Measurements from ENCODE around the gene RFLNA. TPM values are rescaled to one million over a fixed set of nuclear protein-coding genes. Genes with fewer than 3 reads are reported as not detected.

RFLNA gene
- total RNA-seq, 2 experiments from 2014 or later: not detected

DNA sequence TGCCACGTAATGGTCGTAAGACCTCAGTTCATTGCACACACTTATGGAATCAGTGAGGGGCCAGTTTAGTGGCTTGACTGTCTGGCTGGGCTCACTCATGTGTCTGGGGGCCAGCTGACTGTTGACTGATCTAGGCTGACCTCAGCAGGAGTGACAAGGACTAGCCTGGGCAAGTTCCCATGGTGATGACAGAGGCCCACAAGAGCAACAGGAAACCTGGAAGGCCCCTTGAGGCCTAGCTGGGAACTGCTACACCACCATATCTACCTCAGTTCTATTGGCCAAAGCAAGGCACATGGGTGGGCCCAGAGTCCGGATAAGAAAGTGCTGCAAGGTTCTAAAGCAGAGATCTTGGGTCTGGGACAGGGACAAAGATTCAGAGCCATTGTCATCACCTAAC, 21.3 kb upstream of the RFLNA start:
- ChIA-PET CTCF (no interaction called here), POLR2A (no interaction called here)
- H3K36me3 Mint-ChIP-seq (ENCODE audit: low read depth): no peaks in the 10 kb centered on the region

GRCh38 chr12:124276337-124276736, 18.6 kb upstream of the RFLNA start:
- ChIA-PET CTCF (no interaction called here), POLR2A (no interaction called here)
- DNase-seq: no peak
- H3K27me3 Mint-ChIP-seq: peaks cover 9% of the 10 kb centered on the region
- no peaks in the 10 kb centered on the region for H3K36me3 Mint-ChIP-seq (ENCODE audit: low read depth)
- H3K4me3 Mint-ChIP-seq: no peak overlapping the region
- H3K9me3 Mint-ChIP-seq: no peaks in the 10 kb centered on the region
- H3K4me1 Mint-ChIP-seq: peaks cover 5% of the 10 kb centered on the region
- H3K27ac Mint-ChIP-seq: no peak overlapping the region

More for the DNA sequence above, 21.3 kb upstream of the RFLNA start:
- Mint-ChIP-seq H3K4me3 (no peak overlapping the region), H3K4me1 (peaks cover 4% of the 10 kb centered on the region), H3K27ac (no peak overlapping the region), H3K9me3 (no peaks in the 10 kb centered on the region), H3K27me3 (peaks cover under 1% of the 10 kb centered on the region)
- DNase-seq: peak; percentile 19

DNA sequence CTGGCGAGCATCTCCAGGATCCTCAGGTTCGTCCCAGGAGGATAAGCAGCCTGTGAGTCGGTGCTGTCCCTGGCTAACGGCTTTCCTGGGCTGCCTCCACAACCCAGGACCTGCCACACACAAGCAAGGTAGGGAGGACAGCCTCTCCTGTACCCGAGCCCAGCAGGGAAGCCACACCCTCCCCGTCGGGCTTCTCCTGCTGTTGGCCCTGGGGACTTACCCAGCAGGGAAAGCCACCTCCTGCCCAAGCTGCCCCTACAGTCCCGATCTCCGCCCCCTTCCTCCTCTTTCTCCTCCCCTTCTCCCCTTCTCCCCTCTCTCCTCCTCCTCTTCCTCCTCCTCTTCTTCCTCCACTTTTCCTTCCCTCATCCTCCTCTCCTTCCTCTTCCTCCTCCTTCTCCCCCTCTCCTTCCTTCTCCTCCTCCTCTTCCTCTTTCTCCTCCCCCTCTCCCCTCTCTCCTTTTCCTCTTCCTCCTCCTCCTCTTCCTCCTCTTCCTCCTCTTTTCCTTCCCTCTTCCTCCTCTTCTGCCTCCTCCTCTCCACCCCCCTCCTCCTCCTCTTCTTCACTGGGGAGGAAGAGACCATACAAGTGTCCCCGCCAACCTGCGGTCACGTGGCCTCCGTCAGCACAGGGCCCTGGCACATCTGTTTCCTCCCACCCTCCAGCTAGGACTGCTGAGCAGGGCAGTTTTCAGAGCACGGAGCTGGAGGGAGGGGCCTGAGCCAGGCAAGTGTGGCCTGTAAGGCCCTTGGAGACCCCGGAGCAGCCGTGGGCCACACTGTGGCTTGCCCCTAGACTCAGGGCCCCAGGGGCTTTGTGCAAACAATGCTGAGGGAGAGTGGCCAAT, 17.3 kb upstream of the RFLNA start:
- Mint-ChIP-seq H3K9me3 (no peaks in the 10 kb centered on the region), H3K4me1 (peaks cover 5% of the 10 kb centered on the region), H3K27ac (no peak overlapping the region), H3K27me3 (peaks cover 13% of the 10 kb centered on the region), H3K4me3 (no peak overlapping the region), H3K36me3 (ENCODE audit: low read depth) (no peaks in the 10 kb centered on the region)
- POLR2A ChIA-PET: no interaction called here
- CTCF ChIA-PET: no interaction called here
- DNase-seq: no peak

GRCh38 chr12:124278389-124279101, 16.3 kb upstream of the RFLNA start:
- ChIA-PET CTCF (no interaction called here), POLR2A (no interaction called here)
- Mint-ChIP-seq H3K4me1 (peaks cover 4% of the 10 kb centered on the region), H3K36me3 (ENCODE audit: low read depth) (no peaks in the 10 kb centered on the region), H3K27me3 (peaks cover 17% of the 10 kb centered on the region), H3K4me3 (no peak overlapping the region), H3K9me3 (no peaks in the 10 kb centered on the region), H3K27ac (no peak overlapping the region)
- no peak for DNase-seq

- H3K36me3 Mint-ChIP-seq (ENCODE audit: low read depth): no peaks in the 10 kb centered on the region
- peaks cover 1% of the 10 kb centered on the region for H3K4me1 Mint-ChIP-seq
- CTCF ChIA-PET: no interaction called here
- H3K4me3 Mint-ChIP-seq: no peak overlapping the region
- H3K27ac Mint-ChIP-seq: no peak overlapping the region
- POLR2A ChIA-PET: no interaction called here
- DNase-seq: no peak
- peaks cover 20% of the 10 kb centered on the region for H3K27me3 Mint-ChIP-seq
- H3K9me3 Mint-ChIP-seq: no peaks in the 10 kb centered on the region
Observed at GRCh38 chr12:124279315-124279714, 15.6 kb upstream of the RFLNA start.

DNA sequence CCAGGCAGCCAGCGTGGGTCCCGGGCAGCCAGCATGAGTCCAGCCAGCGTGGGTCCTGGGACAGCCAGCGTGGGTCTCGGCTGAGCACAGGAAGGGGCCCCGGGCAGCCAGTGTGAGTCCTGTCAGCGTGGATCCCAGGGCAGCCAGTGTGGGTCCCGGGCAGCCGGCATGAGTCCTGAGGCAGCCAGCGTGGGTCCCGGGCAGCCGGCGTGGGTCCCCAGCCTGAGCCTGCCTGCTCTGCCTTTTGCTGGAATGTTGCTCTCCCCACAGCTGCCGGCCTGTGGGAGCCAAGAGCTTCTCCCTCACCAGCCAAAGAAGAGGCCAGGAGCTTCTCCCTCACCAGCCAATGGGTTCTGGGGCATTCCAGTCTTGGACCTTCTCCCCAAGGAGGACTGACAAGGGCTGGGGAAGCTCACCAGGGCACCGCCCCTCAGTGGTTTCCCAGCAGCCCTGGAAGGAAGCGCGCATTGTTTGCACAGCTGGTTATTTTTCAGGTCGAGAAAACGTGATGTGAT, 15.0 kb upstream of the RFLNA start:
- no peaks in the 10 kb centered on the region for H3K9me3 Mint-ChIP-seq
- no peak overlapping the region for H3K27ac Mint-ChIP-seq
- H3K4me1 Mint-ChIP-seq: peaks cover 1% of the 10 kb centered on the region
- no peak overlapping the region for H3K4me3 Mint-ChIP-seq
- DNase-seq: no peak
- H3K36me3 Mint-ChIP-seq (ENCODE audit: low read depth): no peaks in the 10 kb centered on the region
- ChIA-PET POLR2A (no interaction called here), CTCF (no interaction called here)
- H3K27me3 Mint-ChIP-seq: peaks cover 26% of the 10 kb centered on the region

DNA sequence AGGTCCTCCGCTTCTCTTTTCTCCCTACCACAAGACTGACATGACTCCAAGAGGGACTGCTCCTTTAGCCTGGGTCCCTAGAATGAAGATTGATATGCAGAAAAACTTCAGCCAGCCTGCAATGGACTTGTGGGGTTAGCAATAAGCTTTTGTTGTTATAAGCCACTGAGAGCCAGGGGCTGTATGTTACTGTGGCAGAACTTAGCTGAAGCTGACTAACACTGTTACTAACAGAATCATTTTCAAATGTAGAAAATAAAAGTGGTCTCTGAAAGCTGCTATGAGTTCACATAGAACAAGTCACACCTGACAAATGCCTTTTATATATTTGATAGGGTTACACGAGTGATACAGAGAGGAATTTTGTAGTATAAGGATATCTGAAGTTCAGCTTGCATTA, 13.6 kb upstream of the RFLNA start:
- Mint-ChIP-seq H3K9me3 (no peaks in the 10 kb centered on the region), H3K4me3 (no peak overlapping the region)
- CTCF ChIA-PET: no interaction called here

GRCh38 chr12:124282287-124282686, 12.6 kb upstream of the RFLNA start:
- Mint-ChIP-seq H3K27me3 (peaks cover 26% of the 10 kb centered on the region), H3K4me3 (no peak overlapping the region), H3K36me3 (ENCODE audit: low read depth) (no peaks in the 10 kb centered on the region), H3K27ac (no peak overlapping the region), H3K4me1 (peaks cover 1% of the 10 kb centered on the region), H3K9me3 (no peaks in the 10 kb centered on the region)
- DNase-seq: no peak
- ChIA-PET POLR2A (no interaction called here), CTCF (no interaction called here)

More for the DNA sequence above, 13.6 kb upstream of the RFLNA start:
- peaks cover 26% of the 10 kb centered on the region for H3K27me3 Mint-ChIP-seq
- POLR2A ChIA-PET: no interaction called here
- peaks cover 1% of the 10 kb centered on the region for H3K4me1 Mint-ChIP-seq
- H3K36me3 Mint-ChIP-seq (ENCODE audit: low read depth): no peaks in the 10 kb centered on the region
- H3K27ac Mint-ChIP-seq: no peak overlapping the region
- no peak for DNase-seq

DNA sequence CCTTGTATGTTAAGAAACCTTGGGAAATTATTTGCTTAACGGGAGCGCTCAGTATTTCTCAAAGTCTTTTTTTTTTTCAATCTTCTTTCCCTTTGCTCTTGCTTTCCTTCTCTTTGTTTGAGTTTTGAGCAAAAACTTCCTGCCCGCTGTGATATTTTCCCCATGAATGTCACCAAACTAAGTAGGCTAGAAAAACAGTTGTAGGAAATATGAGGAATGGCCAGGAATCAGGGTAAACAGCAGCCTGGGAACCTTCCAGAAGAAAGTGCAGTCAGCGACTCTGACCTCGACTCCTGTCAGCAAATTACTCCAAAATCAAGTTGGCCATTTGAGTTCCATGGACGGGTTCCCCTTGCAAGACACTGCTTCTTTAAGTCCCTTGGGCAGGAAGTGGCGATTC, 11.6 kb upstream of the RFLNA start:
- Mint-ChIP-seq H3K27ac (no peak overlapping the region), H3K4me1 (peaks cover 1% of the 10 kb centered on the region), H3K4me3 (no peak overlapping the region), H3K27me3 (peaks cover 26% of the 10 kb centered on the region), H3K9me3 (no peaks in the 10 kb centered on the region), H3K36me3 (ENCODE audit: low read depth) (no peaks in the 10 kb centered on the region)
- ChIA-PET POLR2A (no interaction called here), CTCF (no interaction called here)
- no peak for DNase-seq

DNA sequence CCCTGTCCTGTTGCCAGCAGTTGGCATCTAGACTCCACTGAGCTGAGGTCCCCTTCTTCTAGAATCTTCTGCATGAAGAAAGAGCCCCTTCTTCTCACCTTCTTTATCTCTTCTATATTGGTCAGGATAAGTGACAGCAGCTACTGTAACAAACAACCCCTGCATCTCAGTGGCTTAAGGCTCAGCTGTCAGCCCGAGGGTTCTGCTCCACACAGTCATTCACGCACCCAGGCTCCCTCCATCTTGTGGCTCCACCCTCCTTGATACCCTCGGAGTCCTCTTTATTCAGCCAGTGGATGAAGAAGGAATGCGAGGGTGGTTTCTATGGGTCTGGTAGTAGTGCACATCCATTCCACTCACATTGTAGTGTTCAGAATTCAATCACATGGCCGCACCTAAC, 10.5 kb upstream of the RFLNA start:
- no peak overlapping the region for H3K4me3 Mint-ChIP-seq
- peaks cover 20% of the 10 kb centered on the region for H3K27me3 Mint-ChIP-seq
- H3K9me3 Mint-ChIP-seq: no peaks in the 10 kb centered on the region
- DNase-seq: no peak
- ChIA-PET POLR2A (no interaction called here), CTCF (no interaction called here)
- no peak overlapping the region for H3K27ac Mint-ChIP-seq
- no peaks in the 10 kb centered on the region for H3K36me3 Mint-ChIP-seq (ENCODE audit: low read depth)
- no peaks in the 10 kb centered on the region for H3K4me1 Mint-ChIP-seq

DNA sequence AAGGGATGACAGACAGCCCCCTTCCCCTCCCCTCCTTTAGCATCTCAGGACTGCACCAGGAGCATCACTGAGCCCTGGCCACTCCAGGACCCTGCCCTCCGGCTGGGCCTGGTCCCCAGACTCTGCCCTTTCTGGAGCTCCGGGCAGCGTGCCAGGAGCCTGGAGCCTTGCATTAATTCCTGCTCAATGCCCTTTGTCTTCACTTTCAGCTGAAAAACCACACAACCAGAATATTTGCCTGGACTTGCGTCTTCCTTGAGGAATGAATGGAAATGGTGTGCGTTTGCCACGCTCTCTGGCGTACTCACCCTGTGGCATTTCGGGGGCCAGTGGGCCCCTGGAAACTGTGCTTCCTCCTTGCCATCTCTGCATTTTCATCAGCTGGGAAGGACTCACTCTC, 8.5 kb upstream of the RFLNA start:
- CTCF ChIA-PET: no interaction called here
- no peaks in the 10 kb centered on the region for H3K36me3 Mint-ChIP-seq (ENCODE audit: low read depth)
- DNase-seq: no peak
- POLR2A ChIA-PET: no interaction called here
- no peaks in the 10 kb centered on the region for H3K9me3 Mint-ChIP-seq
- H3K27ac Mint-ChIP-seq: no peak overlapping the region
- peaks cover 17% of the 10 kb centered on the region for H3K27me3 Mint-ChIP-seq
- H3K4me1 Mint-ChIP-seq: no peaks in the 10 kb centered on the region
- no peak overlapping the region for H3K4me3 Mint-ChIP-seq

DNA sequence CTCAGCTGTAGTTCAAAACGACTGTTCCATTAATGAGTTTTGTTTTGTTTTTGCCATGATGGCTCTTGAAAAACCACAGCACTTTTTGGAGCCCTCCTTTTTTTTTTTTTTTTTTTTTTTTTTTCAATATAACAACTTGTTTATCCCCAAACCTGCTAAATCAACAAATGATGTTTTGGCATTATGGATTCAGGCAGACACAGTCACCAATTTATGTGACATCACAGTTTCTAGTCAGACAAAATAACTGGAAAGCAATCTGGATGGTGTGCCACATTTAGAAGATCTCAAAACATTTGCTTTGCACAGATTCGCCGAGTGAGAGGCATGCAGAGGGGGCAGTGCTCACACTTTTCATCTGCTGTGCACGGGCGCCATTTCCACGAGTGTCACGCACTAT, 7.9 kb upstream of the RFLNA start:
- peaks cover 13% of the 10 kb centered on the region for H3K27me3 Mint-ChIP-seq
- H3K36me3 Mint-ChIP-seq (ENCODE audit: low read depth): no peaks in the 10 kb centered on the region
- no peaks in the 10 kb centered on the region for H3K9me3 Mint-ChIP-seq

DNA sequence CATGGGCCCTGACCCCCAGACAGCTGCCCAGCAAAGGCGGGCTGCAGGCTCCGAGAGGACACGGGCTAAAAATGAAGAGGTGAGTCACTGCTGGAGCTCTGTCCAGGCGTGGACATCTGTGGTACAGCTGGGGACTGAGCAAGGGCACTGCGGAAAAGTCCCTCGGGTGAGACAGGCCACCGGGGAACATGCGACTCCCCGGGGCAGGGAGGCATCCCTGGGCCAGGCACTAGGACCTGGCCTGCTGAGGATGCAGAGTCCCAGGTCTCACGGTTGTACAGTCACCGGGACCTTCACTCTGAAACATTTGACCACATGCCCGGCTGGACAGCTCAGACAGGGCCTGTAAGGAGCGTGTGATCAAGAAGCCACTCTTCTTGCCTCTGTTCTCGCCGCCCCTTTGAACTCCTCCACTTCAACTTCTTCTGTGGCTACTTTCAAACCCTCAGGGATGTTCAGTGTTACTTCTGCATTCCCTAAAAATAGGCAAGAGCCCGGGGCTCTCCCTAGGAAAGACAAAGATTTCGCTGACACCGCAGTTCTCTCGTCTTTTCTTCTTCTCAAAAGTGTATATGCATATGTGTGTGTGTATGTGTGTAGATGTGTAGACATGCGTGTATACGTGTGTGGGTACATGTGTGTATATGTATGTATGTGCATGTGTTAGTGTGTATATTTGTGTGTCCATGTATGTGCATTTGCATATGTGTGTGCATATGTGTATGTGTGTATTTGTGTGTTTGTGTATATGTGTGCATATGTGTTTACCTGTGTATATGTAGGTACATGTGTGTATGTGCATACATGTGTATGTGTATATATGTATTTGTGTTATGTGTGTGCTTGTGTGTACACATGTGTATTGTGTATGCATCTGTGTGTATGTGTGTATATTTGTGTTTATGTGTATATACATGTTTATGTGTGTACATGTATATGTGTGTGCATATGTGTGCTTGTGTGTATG, 5.0 kb upstream of the RFLNA start:
- ChIA-PET POLR2A (no interaction called here), CTCF (no interaction called here)
- Mint-ChIP-seq H3K9me3 (no peaks in the 10 kb centered on the region), H3K36me3 (ENCODE audit: low read depth) (no peaks in the 10 kb centered on the region), H3K4me1 (no peaks in the 10 kb centered on the region), H3K4me3 (no peak overlapping the region), H3K27ac (no peak overlapping the region), H3K27me3 (peaks cover 13% of the 10 kb centered on the region)
- no peak for DNase-seq

More for the DNA sequence above, 7.9 kb upstream of the RFLNA start:
- ChIA-PET CTCF (no interaction called here), POLR2A (no interaction called here)
- H3K4me1 Mint-ChIP-seq: no peaks in the 10 kb centered on the region
- no peak overlapping the region for H3K4me3 Mint-ChIP-seq
- H3K27ac Mint-ChIP-seq: no peak overlapping the region
- no peak for DNase-seq
